GM23248 (cell line): Measurements from ENCODE around the gene GASK1A.

Experiments
- EZH2 ChIP-seq: fragments of 200-600 bp; sonication (generic); IDR thresholded peaks from 2 replicates; pipeline ENCODE4 v1.6.1; 2018; ENCODE audit warnings: antibody characterized with exemption, mild to moderate bottlenecking; ENCODE audit not compliant: insufficient read depth, poor library complexity, severe bottlenecking
- EZH2phosphoT487 ChIP-seq: fragments of 200-600 bp; sonication (generic); IDR thresholded peaks from 2 replicates; pipeline ENCODE4 v1.6.1; 2018; ENCODE audit warnings: antibody characterized with exemption, moderate library complexity, mild to moderate bottlenecking, low read depth; ENCODE audit not compliant: insufficient read depth

DNA sequence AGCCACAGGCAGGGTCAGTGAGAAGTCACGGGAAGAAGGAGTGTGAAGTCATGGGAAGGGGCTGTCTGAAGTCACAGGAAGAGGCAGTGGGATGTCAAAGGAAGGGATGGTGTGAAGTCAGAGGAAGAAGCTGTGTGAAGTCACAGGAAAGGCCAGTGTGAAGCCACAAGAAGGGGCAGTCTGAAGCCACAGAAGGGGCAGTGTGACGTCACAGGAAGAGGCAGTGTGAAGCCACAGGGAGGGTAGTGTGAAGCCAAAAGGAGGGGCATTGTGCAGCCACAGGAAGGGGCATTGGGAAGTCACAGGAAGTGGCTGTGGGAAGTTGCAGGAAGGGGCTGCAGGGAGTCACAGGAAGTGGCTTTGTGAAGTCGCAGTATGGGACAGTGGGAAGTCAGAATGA is 35.1 kb downstream of the GASK1A start:
- no peak for TF ChIP-seq EZH2
- no peak for TF ChIP-seq EZH2phosphoT487
